PC-3 (cell line): ENCODE measurements around the gene SLC1A7. TPM values are rescaled to one million over a fixed set of nuclear protein-coding genes. Genes with fewer than 3 reads are reported as not detected.

ENCODE experiments used
- ATAC-seq: fragments of 200-7000 bp; cut with Tn5 transposase; 2 replicates; pipeline ENCODE4 v1.9.1; 2020; ENCODE audit warnings: mild to moderate bottlenecking, moderate library complexity
- BruUV-seq: library from RNA; stranded (reverse); fragments of 400-500 nt; replicated peaks from 2 replicates; lab custom pipeline; 2021; lab: Mats Ljungman, UMichigan
- CTCF ChIA-PET: fragments of 300-600 bp; sonication (Branson Sonifier 250); formaldehyde crosslinking; loops from one replicate; lab custom pipeline; 2022; ENCODE audit warnings: antibody characterized with exemption; lab: Charles Lee
- POLR2A ChIA-PET: fragments of 300-600 bp; sonication (Branson Sonifier 250); formaldehyde crosslinking; loops from one replicate; lab custom pipeline; 2022; ENCODE audit warnings: antibody characterized with exemption; ENCODE audit not compliant: unreplicated experiment; lab: Charles Lee
- DNase-seq: peaks from one replicate; pipeline ENCODE4 v3.0.0-alpha.2; 2015
- H2AFZ ChIP-seq: fragments of 300-600 bp; sonication (generic); 2 replicates; pipeline ENCODE4 v1.6.0; 2016; ENCODE audit warnings: antibody characterized with exemption, low read length
- H3F3A ChIP-seq: fragments of 300-600 bp; sonication (generic); one replicate; pipeline ENCODE4 v1.6.0; 2017; ENCODE audit warnings: antibody characterized with exemption, low read length, control low read depth, mild to moderate bottlenecking; ENCODE audit not compliant: unreplicated experiment
- H3K27ac ChIP-seq: fragments of 300-600 bp; sonication (generic); 2 replicates; pipeline ENCODE4 v1.5.1; 2016; ENCODE audit warnings: mild to moderate bottlenecking, low read length
- H3K27me3 ChIP-seq: fragments of 300-600 bp; sonication (generic); 2 replicates; pipeline ENCODE4 v1.6.1; 2016; ENCODE audit warnings: low read length, mixed read lengths
- H3K36me3 ChIP-seq: fragments of 300-600 bp; sonication (generic); 2 replicates; pipeline ENCODE4 v1.6.1; 2016; ENCODE audit warnings: low read depth, mixed run types, low read length, mixed read lengths
- H3K4me1 ChIP-seq: fragments of 300-600 bp; sonication (generic); 2 replicates; pipeline ENCODE4 v1.5.1; 2016; ENCODE audit warnings: low read length; ENCODE audit not compliant: insufficient read depth
- H3K4me2 ChIP-seq: fragments of 300-600 bp; sonication (generic); 2 replicates; pipeline ENCODE4 v1.6.0; 2016; ENCODE audit warnings: low read length
- H3K4me3 ChIP-seq: fragments of 300-600 bp; sonication (generic); 2 replicates; pipeline ENCODE4 v1.5.1; 2016; ENCODE audit warnings: mild to moderate bottlenecking, low read length, mixed read lengths
- H3K79me2 ChIP-seq: fragments of 300-600 bp; sonication (generic); 2 replicates; pipeline ENCODE4 v1.6.1; 2017; ENCODE audit warnings: low read length, mixed read lengths
- H3K9ac ChIP-seq: fragments of 300-600 bp; sonication (generic); 2 replicates; pipeline ENCODE4 v1.6.0; 2016; ENCODE audit warnings: mild to moderate bottlenecking, low read length
- H3K9me2 ChIP-seq: fragments of 300-600 bp; sonication (generic); replicated peaks from 2 replicates; pipeline ENCODE4 v1.6.1; 2016; ENCODE audit warnings: mixed run types, low read length, mixed read lengths
- H3K9me3 ChIP-seq: fragments of 300-600 bp; sonication (generic); 2 replicates; pipeline ENCODE4 v1.6.1; 2016; ENCODE audit warnings: low read length, mixed read lengths
- H4K20me1 ChIP-seq: fragments of 300-600 bp; sonication (generic); 2 replicates; pipeline ENCODE4 v1.6.1; 2016; ENCODE audit warnings: low read length, mixed read lengths
- CTCF ChIP-seq: fragments of 300-600 bp; sonication (generic); conservative IDR thresholded peaks from 2 replicates; pipeline ENCODE4 v1.5.1; 2017; ENCODE audit warnings: antibody characterized with exemption, low read depth, mild to moderate bottlenecking, low read length
- EZH2 ChIP-seq: fragments of 300-600 bp; sonication (generic); IDR thresholded peaks from one replicate; pipeline ENCODE4 v1.6.1; 2017; ENCODE audit warnings: antibody characterized with exemption, mild to moderate bottlenecking, low read length; ENCODE audit not compliant: unreplicated experiment
- EZH2phosphoT487 ChIP-seq: fragments of 300-600 bp; sonication (generic); IDR thresholded peaks from 2 replicates; pipeline ENCODE4 v1.6.1; 2018; ENCODE audit warnings: mild to moderate bottlenecking, antibody characterized with exemption, low read length, borderline replicate concordance
- intact Hi-C: fragments of 100-400 bp; cut with micrococcal nuclease; formaldehyde crosslinking; loops from 2 replicates; pipeline ENCODE4 v1.9.0; 2023
- total RNA-seq: library from RNA; depleted of rRNA; stranded (reverse); fragments of >200 nt; gene quantifications from 2 replicates; pipeline ENCODE4 v1.2.3, GENCODE V29; 2014

The SLC1A7 gene
- total RNA-seq, 1 experiment from 2014 or later = 0.26 TPM

DNA sequence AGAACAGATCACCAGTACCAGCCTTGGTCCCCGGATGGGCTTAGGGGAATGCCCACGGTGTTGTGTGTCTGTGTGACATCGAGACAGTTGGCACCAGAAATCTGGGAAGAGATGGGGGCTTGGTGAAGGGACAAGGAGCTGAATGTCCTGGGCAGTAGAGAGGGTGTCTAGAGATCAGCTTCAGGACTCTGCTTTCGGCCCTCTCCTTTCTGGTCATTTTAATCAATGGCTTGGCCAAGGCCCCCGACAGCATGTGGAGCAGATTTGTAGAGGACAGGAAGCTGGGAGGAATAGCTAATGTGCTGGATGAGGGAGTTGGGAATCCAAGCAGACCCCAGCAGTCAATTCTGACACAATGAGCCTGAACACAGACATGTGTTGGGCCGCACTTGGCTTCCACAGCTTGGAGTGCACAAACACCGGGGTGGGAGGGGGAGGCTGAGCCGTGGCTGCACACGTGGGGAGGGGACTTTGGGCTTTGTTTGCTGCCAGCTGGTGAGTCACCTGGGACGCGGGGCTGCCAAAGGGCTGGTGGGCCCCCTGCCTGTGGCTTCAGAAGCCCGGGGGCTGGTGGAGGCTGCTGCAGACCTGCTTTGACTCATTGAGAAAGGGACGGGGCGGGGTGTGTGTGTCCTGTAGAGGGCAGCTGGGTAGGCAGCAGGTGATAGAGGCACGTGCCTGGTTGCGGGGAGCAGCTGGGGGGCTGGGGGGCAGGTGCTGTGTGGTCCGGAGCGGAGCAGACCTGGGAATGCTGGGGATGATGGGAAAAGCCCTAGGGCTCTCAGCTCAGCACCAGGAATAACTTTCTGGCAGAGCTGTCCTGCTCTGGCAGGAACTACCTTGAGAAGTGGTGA is 20.9 kb downstream of the SLC1A7 start:
- Histone ChIP-seq H3K9ac (no peak overlapping the region), H3K36me3 (no peaks in the 10 kb centered on the region), H3K9me3 (no peaks in the 10 kb centered on the region), H3K4me3 (no peak overlapping the region), H2AFZ (0 out of 2 replicates have a peak overlapping the region, but pooled peaks have one; percentile 34), H3K4me1 (peaks cover 11% of the 10 kb centered on the region), H3K27me3 (no peaks in the 10 kb centered on the region), H4K20me1 (no peaks in the 10 kb centered on the region), H3K79me2 (no peaks in the 10 kb centered on the region), H3F3A (no peaks in the 10 kb centered on the region), H3K4me2 (no peak overlapping the region), H3K27ac (no peak overlapping the region), H3K9me2 (no peaks in the 10 kb centered on the region)
- TF ChIP-seq EZH2phosphoT487 (no peak), EZH2 (no peak), CTCF (no peak)
- no TSS peak for BruUV-seq
- intact Hi-C loops = no loop called here
- DNase-seq (peak; percentile 42), ATAC-seq (no peak)
- ChIA-PET POLR2A (no interaction called here), CTCF (no interaction called here)

GRCh38 chr1:53120659-53121058 is 21.8 kb downstream of the SLC1A7 start:
- intact Hi-C loops = no loop called here
- no peaks in the 10 kb centered on the region for H3K79me2 ChIP-seq
- no peak for TF ChIP-seq EZH2phosphoT487
- TF ChIP-seq EZH2 = no peak
- no peaks in the 10 kb centered on the region for H3K36me3 ChIP-seq
- peaks cover 11% of the 10 kb centered on the region for H3K4me1 ChIP-seq
- ChIA-PET POLR2A (no interaction called here), CTCF (no interaction called here)
- H3K27ac ChIP-seq = no peak overlapping the region
- H2AFZ ChIP-seq = no peak overlapping the region
- no peaks in the 10 kb centered on the region for H3F3A ChIP-seq
- H3K27me3 ChIP-seq = no peaks in the 10 kb centered on the region
- H3K4me3 ChIP-seq = no peak overlapping the region
- H3K9me3 ChIP-seq = no peaks in the 10 kb centered on the region
- BruUV-seq = no TSS peak
- ATAC-seq (no peak), DNase-seq (no peak)
- H3K9ac ChIP-seq = no peak overlapping the region
- no peaks in the 10 kb centered on the region for H3K9me2 ChIP-seq
- no peaks in the 10 kb centered on the region for H4K20me1 ChIP-seq
- H3K4me2 ChIP-seq = no peak overlapping the region

DNA sequence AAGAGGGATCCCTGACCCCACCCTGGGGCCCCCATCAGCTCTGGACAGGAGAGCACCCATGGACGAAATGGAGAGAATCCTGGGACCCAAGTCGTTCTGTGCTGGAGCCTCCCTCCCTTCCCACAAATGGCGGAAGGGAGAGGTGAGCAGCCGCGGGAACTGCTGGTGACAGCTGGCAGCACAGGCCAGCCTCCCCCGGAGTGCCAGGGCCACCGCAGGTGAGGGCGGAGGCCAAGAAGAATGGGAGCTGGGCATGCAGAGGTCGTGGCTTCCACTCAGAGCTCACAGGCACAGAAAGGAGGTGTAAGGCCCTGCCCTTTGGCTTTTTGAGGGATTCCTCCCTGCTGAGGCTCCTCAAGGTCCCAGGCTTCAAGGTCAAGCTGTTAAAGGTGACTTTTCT is 24.6 kb downstream of the SLC1A7 start:
- no peak overlapping the region for H2AFZ ChIP-seq
- H3K27me3 ChIP-seq = no peaks in the 10 kb centered on the region
- ATAC-seq (no peak), DNase-seq (no peak)
- no peak for TF ChIP-seq EZH2phosphoT487
- no peak for TF ChIP-seq EZH2
- no peak for TF ChIP-seq CTCF
- no peaks in the 10 kb centered on the region for H3K36me3 ChIP-seq
- intact Hi-C loops = no loop called here
- no peak overlapping the region for H3K4me3 ChIP-seq
- H4K20me1 ChIP-seq = no peaks in the 10 kb centered on the region
- no peaks in the 10 kb centered on the region for H3K79me2 ChIP-seq
- H3K4me1 ChIP-seq = peaks cover 11% of the 10 kb centered on the region
- no peaks in the 10 kb centered on the region for H3K9me2 ChIP-seq
- ChIA-PET CTCF (no interaction called here), POLR2A (no interaction called here)
- H3F3A ChIP-seq = no peaks in the 10 kb centered on the region
- BruUV-seq = no TSS peak
- H3K27ac ChIP-seq = no peak overlapping the region
- H3K9me3 ChIP-seq = no peaks in the 10 kb centered on the region
- H3K4me2 ChIP-seq = no peak overlapping the region
- no peak overlapping the region for H3K9ac ChIP-seq
